Measurements from ENCODE around the gene ZNF587B. TPM values are rescaled to one million over a fixed set of nuclear protein-coding genes. Genes with fewer than 3 reads are reported as not detected.
"Not testable (repeated sequence)": the region's sequence is repeated elsewhere in the genome, so short reads cannot be mapped to it uniquely, and the experiment has no call there.

Gene ZNF587B
- total RNA-seq, 2 donors from 2014 or later: 16.8 to 20.6 TPM

DNA sequence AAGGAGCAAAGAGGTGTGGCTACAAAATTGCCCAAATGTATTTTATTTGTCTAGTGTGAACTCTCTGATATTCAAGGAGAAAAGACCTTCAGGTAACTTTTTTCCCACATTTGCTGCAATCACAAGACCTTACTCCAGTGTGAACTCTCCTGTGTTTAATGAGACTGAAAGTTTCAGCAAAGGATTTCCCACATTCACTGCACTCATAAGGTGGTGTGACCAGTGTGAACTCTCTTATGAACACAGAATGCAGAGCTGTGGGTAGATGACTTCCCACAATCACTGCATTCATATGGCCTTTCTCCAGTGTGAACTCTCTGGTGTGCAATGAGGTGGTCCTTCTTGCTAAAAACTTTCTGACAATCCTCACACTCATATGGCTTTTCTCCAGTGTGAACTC, 42.4 kb downstream of the ZNF587B start:
- H3K4me3 Mint-ChIP-seq: no peak overlapping the region
- peaks cover 16% of the 10 kb centered on the region for H3K9me3 Mint-ChIP-seq
- peaks cover 4% of the 10 kb centered on the region for H3K4me1 Mint-ChIP-seq
- H3K27ac Mint-ChIP-seq: no peak overlapping the region
- peaks cover 75% of the 10 kb centered on the region for H3K36me3 Mint-ChIP-seq (ENCODE audit: low read depth)
- ATAC-seq (replicated peaks): no peak
- no peaks in the 10 kb centered on the region for H3K27me3 Mint-ChIP-seq

DNA sequence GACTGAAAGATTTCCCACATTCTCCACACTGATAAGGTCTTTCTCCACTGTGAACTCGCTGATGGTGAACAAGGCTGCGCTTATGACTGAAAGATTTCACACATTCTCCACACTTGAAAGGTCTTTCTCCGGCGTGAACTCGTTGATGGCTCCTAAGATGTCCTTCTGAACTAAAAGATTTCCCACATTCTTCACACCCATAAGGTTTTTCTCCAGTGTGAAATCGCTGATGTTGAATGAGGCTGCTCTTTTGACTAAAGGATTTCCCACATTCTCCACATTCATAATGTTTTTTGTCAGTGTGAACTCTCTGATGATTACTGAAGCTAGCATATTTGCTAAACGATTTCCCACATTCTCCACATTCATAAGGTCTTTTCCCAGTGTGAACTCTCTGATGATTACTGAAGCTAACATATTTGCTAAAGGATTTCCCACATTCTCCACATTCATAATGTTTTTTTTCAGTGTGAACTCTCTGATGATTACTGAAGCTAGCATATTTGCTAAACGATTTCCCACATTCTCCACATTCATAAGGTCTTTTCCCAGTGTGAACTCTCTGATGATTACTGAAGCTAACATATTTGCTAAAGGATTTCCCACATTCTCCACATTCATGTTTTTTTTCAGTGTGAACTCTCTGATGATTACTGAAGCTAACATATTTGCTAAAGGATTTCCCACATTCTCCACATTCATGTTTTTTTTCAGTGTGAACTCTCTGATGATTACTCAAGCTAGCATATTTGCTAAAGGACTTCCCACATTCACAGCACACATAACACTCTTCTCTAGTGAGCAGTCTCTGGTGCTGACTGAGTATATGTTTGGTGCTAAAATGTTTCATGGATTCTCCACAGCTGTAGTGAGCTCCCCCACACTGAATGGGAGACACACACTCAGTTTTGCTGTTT, 44.0 kb downstream of the ZNF587B start:
- Mint-ChIP-seq H3K9me3 (peaks cover 16% of the 10 kb centered on the region), H3K36me3 (ENCODE audit: low read depth) (peaks cover 73% of the 10 kb centered on the region)
- not testable (repeated sequence) for ATAC-seq (replicated peaks); H3K4me3 Mint-ChIP-seq; H3K27me3 Mint-ChIP-seq; H3K27ac Mint-ChIP-seq; H3K4me1 Mint-ChIP-seq

DNA sequence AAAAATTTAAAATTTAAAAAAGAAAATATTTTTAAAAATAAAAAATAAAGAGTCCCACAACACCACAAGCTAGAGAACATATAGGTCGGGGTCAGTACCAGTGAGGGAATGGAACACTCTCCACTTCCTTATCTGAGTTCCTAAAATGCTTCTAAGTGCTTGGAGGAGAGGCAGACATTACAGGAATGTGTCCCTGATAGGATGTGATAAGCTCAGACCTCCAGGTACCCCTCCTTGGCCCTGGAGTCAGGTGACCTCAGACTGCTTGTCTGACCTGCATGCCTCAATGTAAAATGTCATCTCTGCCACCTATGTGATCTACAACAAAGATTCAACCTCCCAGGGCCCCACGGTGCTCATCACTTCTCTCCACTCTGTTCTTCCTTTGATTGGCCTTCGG, 55.9 kb downstream of the ZNF587B start:
- H3K4me3 Mint-ChIP-seq: peak overlapping the region; percentile 2

DNA sequence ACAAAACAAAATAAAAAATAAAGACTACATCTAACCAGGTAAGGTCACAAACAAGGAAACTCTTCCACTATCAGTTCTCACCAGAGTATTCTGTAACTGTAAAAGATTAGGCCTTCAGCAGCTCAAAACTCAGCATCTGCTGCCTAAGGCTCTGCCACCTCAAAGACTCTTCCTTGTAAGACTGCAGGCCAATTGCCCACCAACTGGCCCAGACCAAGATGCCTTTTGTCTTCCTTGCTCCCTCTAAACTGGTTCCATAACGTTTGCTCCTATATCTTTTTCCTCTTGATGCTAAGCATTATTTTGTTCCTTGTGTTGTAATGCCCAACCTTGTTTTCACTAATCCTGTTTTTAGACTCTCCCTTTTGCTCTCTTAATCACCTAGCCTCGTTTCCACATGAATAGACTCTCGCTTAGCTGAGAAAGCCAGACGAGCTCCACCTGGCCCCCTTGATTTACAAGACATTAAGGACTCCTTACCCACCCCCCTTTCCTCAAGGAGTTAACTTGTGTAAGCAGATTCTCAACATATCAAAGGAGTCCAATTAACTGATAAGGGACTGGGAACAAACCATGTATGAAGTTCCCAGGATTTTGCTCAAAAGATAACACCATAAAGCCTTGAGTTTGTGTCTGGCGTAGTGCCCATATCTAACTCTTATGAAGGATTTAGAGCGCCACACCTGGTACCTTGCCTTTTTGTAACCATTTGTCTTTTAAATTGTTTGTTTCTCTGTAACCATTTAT, 57.3 kb downstream of the ZNF587B start:
- H3K36me3 Mint-ChIP-seq (ENCODE audit: low read depth): peaks cover 67% of the 10 kb centered on the region
- H3K4me1 Mint-ChIP-seq: peaks cover 13% of the 10 kb centered on the region
- ATAC-seq (replicated peaks): no peak
- no peak overlapping the region for H3K27ac Mint-ChIP-seq
- H3K9me3 Mint-ChIP-seq: peaks cover 7% of the 10 kb centered on the region
- no peaks in the 10 kb centered on the region for H3K27me3 Mint-ChIP-seq
- H3K4me3 Mint-ChIP-seq: peak overlapping the region; percentile 92

More for the DNA sequence above, 55.9 kb downstream of the ZNF587B start:
- peaks cover 67% of the 10 kb centered on the region for H3K36me3 Mint-ChIP-seq (ENCODE audit: low read depth)
- peaks cover 7% of the 10 kb centered on the region for H3K9me3 Mint-ChIP-seq
- no peaks in the 10 kb centered on the region for H3K27me3 Mint-ChIP-seq
- H3K27ac Mint-ChIP-seq: no peak overlapping the region
- H3K4me1 Mint-ChIP-seq: peaks cover 13% of the 10 kb centered on the region
- ATAC-seq (replicated peaks): no peak

DNA sequence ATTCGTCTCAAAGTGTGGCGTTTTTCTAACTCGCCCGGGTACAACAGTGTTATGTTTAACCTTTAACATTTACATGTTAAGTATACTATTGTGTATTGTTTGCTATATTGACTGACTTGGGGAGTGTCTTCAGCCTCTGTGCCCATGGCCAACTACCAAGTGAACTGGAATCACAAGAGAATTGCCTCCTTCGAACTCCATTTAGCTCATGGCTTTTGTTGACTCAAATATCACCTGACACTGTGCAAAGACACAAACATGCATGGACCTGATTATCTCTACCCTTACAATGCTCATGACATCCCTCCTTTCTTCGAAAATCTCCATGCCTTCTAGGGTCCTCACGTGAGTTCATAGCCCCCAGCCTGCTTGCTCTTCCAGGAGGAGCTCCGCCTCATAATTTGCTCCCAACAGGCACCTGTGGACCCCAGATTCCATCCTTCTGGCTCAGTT, 58.0 kb downstream of the ZNF587B start:
- ATAC-seq (replicated peaks): no peak

DNA sequence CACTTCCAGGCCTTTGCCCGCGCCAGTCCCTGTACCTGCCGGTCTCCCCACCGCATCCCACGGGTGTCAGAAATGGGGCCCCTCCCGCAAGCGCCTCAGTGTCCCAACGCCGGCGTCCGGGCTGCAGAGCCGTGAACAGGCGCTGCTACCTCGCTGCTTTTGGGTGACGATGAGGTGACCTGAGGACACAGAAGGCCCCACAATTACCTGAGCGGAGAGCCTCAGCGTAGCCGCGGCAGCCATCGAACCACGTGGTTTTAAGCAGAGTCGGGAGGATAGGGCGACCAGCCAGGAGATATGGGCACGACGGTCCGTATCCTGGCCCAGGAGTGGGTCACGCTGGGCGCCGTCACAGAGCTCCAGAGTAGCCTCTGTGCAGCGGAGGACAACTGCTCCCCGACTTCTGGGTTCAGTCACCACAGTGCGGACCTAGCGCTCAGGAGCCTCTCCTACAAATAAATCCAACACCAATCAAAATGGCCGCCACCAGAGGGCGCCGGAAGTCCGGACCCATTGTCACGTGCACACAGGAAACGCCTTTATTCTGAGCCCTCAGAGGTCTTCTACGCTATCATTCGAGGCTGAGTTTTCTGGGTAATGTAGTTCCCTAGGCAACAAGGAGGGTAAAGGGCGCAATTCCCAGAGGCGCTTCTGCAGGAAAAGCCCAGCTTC, 58.6 kb downstream of the ZNF587B start, which contains the start of gene ZNF814:
ZNF814 (minus strand) TSS at position 478 of the 672 bp plus-strand sequence; CDS start at position 243, 235 bp downstream.
- Mint-ChIP-seq H3K27me3 (no peaks in the 10 kb centered on the region), H3K4me1 (peaks cover 13% of the 10 kb centered on the region), H3K27ac (peak within 1 kb of the TSS; percentile 95), H3K9me3 (peaks cover 7% of the 10 kb centered on the region), H3K36me3 (ENCODE audit: low read depth) (peaks cover 53% of the 10 kb centered on the region), H3K4me3 (peak within 1 kb of the TSS; percentile 92)
- peak; percentile 93 for ATAC-seq (replicated peaks)

More for the DNA sequence above, 58.0 kb downstream of the ZNF587B start:
- H3K27ac Mint-ChIP-seq: peak overlapping the region; percentile 95
- no peaks in the 10 kb centered on the region for H3K27me3 Mint-ChIP-seq
- H3K36me3 Mint-ChIP-seq (ENCODE audit: low read depth): peaks cover 59% of the 10 kb centered on the region
- peaks cover 7% of the 10 kb centered on the region for H3K9me3 Mint-ChIP-seq
- H3K4me3 Mint-ChIP-seq: peak overlapping the region; percentile 92
- H3K4me1 Mint-ChIP-seq: peaks cover 13% of the 10 kb centered on the region

DNA sequence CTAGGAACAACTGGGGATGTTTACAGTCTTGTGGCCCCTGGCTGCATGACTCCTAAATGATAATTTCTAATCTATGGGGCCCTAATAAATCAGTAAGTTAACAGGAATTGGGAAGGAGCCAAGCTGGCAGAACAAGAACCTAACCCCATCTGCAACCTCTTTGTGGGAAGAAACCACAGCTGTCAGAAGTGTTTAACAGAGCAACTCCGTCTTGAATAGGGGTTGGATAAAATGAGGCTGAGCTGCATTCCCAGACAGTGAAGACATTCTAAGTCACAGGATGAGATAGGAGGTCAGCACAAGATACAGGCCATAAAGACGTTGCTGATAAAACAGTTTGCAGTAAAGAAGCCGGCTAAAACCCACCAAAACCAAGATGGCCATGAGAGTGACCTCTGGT, 60.6 kb downstream of the ZNF587B start:
- ATAC-seq (replicated peaks); H3K9me3 Mint-ChIP-seq; H3K4me3 Mint-ChIP-seq; H3K27me3 Mint-ChIP-seq; H3K27ac Mint-ChIP-seq: not testable (repeated sequence)
- Mint-ChIP-seq H3K36me3 (ENCODE audit: low read depth) (peaks cover 33% of the 10 kb centered on the region), H3K4me1 (peaks cover 13% of the 10 kb centered on the region)

Other genes with a start within 250 kb of the ZNF587B start
- gene ZIK1, start 246.2 kb upstream of the ZNF587B start, total RNA-seq: 1 to 10 TPM; 2.5 to 3.2 TPM
- 1 to 10 TPM; 6.0 to 9.9 TPM for gene ZNF530, start 230.4 kb upstream of the ZNF587B start, total RNA-seq
- gene ZNF134, start 216.1 kb upstream of the ZNF587B start, total RNA-seq: 10 to 100 TPM in 1 of 2 donors, 1 to 10 TPM in 1; 5.7 to 11.2 TPM
- 10 to 100 TPM in 1 of 2 donors, 1 to 10 TPM in 1; 8.4 to 14.0 TPM for gene ZNF211, start 197.1 kb upstream of the ZNF587B start, total RNA-seq
- gene ZSCAN4, start 161.4 kb upstream of the ZNF587B start, total RNA-seq: not detected
- 10 to 100 TPM in 1 of 2 donors, 1 to 10 TPM in 1; 7.1 to 10.8 TPM for gene ZNF551, start 148.3 kb upstream of the ZNF587B start, total RNA-seq
- 1 to 10 TPM in 1 of 2 donors, under 1 TPM in 1; 0.35 to 5.6 TPM for gene ZNF154, start 121.1 kb upstream of the ZNF587B start, total RNA-seq
- gene ZNF671, start 102.7 kb upstream of the ZNF587B start, total RNA-seq: 10 to 100 TPM in 1 of 2 donors, 1 to 10 TPM in 1; 5.9 to 11.5 TPM
- gene ZNF776, start 83.5 kb upstream of the ZNF587B start, total RNA-seq: 10 to 100 TPM in 1 of 2 donors, 1 to 10 TPM in 1; 7.9 to 11.8 TPM
- 10 to 100 TPM; 16.0 to 21.0 TPM for gene ZNF586, start 60.6 kb upstream of the ZNF587B start, total RNA-seq
- gene ZNF552, start 15.4 kb upstream of the ZNF587B start, total RNA-seq: 1 to 10 TPM; 6.0 to 7.5 TPM
- gene ZNF587, start 19.6 kb downstream of the ZNF587B start, total RNA-seq: 10 to 100 TPM; 33.7 to 37.3 TPM
- 10 to 100 TPM; 16.2 to 21.5 TPM for gene ZNF814, start 58.7 kb downstream of the ZNF587B start, total RNA-seq
- 10 to 100 TPM; 15.4 to 26.3 TPM for gene ZNF417, start 86.3 kb downstream of the ZNF587B start, total RNA-seq
- gene ZNF418, start 105.1 kb downstream of the ZNF587B start, total RNA-seq: 1 to 10 TPM; 1.0 to 6.7 TPM
- gene ZNF256, start 117.4 kb downstream of the ZNF587B start, total RNA-seq: 1 to 10 TPM; 4.3 to 7.8 TPM
- under 1 TPM in 1 of 2 donors, not detected in 1; 0.29 TPM for gene C19orf18, start 144.2 kb downstream of the ZNF587B start, total RNA-seq
- gene ZNF606, start 172.5 kb downstream of the ZNF587B start, total RNA-seq: 1 to 10 TPM; 4.4 to 5.1 TPM
- not detected for gene ZSCAN1, start 203.7 kb downstream of the ZNF587B start, total RNA-seq
- under 1 TPM in 1 of 2 donors, not detected in 1; 0.34 TPM for gene ZNF135, start 229.0 kb downstream of the ZNF587B start, total RNA-seq